Vagina (tissue), 2 donors: ENCODE results near the gene ZNF771.

Source experiments
- POLR2A ChIP-seq, 2 donors: fragments of 450-650 bp; IDR thresholded peaks; one replicate each; pipeline ENCODE4 v1.6.1; 2017; ENCODE audit warnings: antibody characterized with exemption in 2 of 2, mild to moderate bottlenecking in 2 of 2, moderate library complexity in 2 of 2
- POLR2AphosphoS5 ChIP-seq, 2 donors: sonication (generic); formaldehyde crosslinking; IDR thresholded peaks; one replicate each; pipeline ENCODE4 v1.9.0; 2017; ENCODE audit warnings: antibody characterized with exemption in 2 of 2, mild to moderate bottlenecking in 2 of 2, low read depth in 1 of 2; ENCODE audit not compliant: insufficient read depth in 1 of 2
- TF ChIP-seq, protein P1 (sequence below), 3 experiments: fragments of 450-650 bp in 2 of 3; fragments of 200-600 bp in 1 of 3; sonication (generic) in 1 of 3; IDR thresholded peaks; one replicate each; pipeline ENCODE4 v1.5.1; 2017 to 2019; ENCODE audit warnings: antibody characterized with exemption in 3 of 3, mild to moderate bottlenecking in 2 of 3, moderate library complexity in 2 of 3

DNA sequence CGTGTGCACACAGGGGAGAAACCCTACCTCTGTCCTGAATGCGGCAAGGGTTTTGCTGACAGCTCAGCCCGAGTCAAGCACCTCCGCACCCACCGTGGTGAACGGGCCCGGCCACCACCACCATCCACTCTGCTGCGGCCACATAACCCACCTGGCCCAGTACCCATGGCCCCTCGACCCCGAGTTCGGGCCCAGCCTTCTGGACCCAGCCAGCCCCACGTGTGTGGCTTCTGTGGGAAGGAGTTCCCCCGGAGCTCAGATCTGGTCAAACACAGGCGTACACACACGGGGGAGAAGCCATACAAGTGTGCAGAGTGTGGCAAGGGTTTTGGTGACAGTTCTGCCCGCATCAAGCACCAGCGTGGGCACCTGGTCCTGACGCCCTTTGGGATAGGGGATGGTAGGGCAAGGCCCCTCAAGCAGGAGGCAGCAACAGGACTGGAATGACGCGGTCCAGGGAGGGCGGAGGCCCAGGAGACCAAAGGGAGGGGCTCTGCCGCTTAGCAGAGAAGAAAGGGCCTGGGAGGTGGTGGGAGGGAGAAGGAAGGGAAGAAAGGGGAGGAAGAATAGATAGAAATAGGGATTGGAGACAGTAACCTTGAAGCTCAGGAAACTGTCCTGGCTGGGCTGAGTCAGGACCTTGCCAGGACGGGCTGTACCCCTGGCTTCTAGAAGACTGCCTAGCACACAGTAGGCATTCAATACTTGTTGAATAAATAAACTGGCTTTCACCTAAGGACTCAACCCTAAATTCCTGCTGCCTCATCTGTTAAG is 8.6 kb upstream of the ZNF771 start:
- no peak for TF ChIP-seq POLR2A (IDR thresholded peaks at IDR 0.05)
- TF ChIP-seq, protein P1, sequence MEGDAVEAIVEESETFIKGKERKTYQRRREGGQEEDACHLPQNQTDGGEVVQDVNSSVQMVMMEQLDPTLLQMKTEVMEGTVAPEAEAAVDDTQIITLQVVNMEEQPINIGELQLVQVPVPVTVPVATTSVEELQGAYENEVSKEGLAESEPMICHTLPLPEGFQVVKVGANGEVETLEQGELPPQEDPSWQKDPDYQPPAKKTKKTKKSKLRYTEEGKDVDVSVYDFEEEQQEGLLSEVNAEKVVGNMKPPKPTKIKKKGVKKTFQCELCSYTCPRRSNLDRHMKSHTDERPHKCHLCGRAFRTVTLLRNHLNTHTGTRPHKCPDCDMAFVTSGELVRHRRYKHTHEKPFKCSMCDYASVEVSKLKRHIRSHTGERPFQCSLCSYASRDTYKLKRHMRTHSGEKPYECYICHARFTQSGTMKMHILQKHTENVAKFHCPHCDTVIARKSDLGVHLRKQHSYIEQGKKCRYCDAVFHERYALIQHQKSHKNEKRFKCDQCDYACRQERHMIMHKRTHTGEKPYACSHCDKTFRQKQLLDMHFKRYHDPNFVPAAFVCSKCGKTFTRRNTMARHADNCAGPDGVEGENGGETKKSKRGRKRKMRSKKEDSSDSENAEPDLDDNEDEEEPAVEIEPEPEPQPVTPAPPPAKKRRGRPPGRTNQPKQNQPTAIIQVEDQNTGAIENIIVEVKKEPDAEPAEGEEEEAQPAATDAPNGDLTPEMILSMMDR (IDR thresholded peaks at IDR 0.05), result no peak
- no peak for TF ChIP-seq POLR2AphosphoS5 (IDR thresholded peaks at IDR 0.05; ENCODE audit: insufficient read depth in 1 of 2, low read depth in 1 of 2)
